Spinal cord (tissue), 10 donors: ENCODE results near the gene ZHX3. TPM values are rescaled to one million over a fixed set of nuclear protein-coding genes. Genes with fewer than 3 reads are reported as not detected.
A peak's percentile ranks its signal among the peaks of the same experiment; 100 is the strongest.

ENCODE experiments used
- DNase-seq, 6 donors: peaks; one replicate each; pipeline versions ENCODE4 v3.0.0 to v3.0.0-alpha.2; 2013 to 2015; ENCODE audit warnings: low spot score in 6 of 6, low read depth in 4 of 6
- H3K27ac ChIP-seq: one replicate; pipeline ENCODE4 v1.5.1; 2013; ENCODE audit warnings: low read depth, low read length, control low read depth
- H3K27me3 ChIP-seq: one replicate; pipeline ENCODE4 v1.6.1; 2013; ENCODE audit warnings: low read length; ENCODE audit not compliant: control insufficient read depth, insufficient read depth
- H3K36me3 ChIP-seq: one replicate; pipeline ENCODE4 v1.6.1; 2013; ENCODE audit warnings: low read length; ENCODE audit not compliant: control insufficient read depth, insufficient read depth
- H3K4me1 ChIP-seq: one replicate; pipeline ENCODE4 v1.6.1; 2013; ENCODE audit warnings: low read length; ENCODE audit not compliant: control insufficient read depth, insufficient read depth
- H3K4me3 ChIP-seq: one replicate; pipeline ENCODE4 v1.5.1; 2013; ENCODE audit warnings: low read depth, low read length, control low read depth
- H3K9me3 ChIP-seq: one replicate; pipeline ENCODE4 v1.6.1; 2013; ENCODE audit warnings: low read length; ENCODE audit not compliant: control insufficient read depth, insufficient read depth
- WGBS: methylation state at CpG from one replicate; pipeline ENCODE4 v1.1.5; 2013; ENCODE audit warnings: missing lambda C conversion rate; ENCODE audit not compliant: insufficient coverage; 5-methylcytosine and 5-hydroxymethylcytosine counted together
- polyA plus RNA-seq, 2 donors: library from polyadenylated mRNA; unstranded; fragments of 120-200 nt; gene quantifications; one replicate each; pipeline ENCODE4 v1.2.1, GENCODE V29; 2013; ENCODE audit not compliant: insufficient read length in 2 of 2
- total RNA-seq, 2 donors: library from RNA; depleted of rRNA in 1 of 2; stranded (reverse); fragments of 120-200 nt in 1 of 2; fragments of >200 nt in 1 of 2; gene quantifications; one replicate each; pipeline versions ENCODE4 v1.2.3 to v1.2.4, GENCODE V29; 2013 to 2014
- donor health status: healthy.

Gene ZHX3
- total and polyA plus RNA-seq, 4 donors = 28.5 to 36.3 (median 31.0) TPM

- Histone ChIP-seq H3K9me3 (no peaks in the 10 kb centered on the region), H3K4me1 (peaks cover 49% of the 10 kb centered on the region), H3K4me3 (no peak overlapping the region), H3K27me3 (no peaks in the 10 kb centered on the region), H3K27ac (no peak overlapping the region), H3K36me3 (peaks cover 36% of the 10 kb centered on the region)
- no peak for DNase-seq
- 76% methylated on average over 5 of the region's 8 CpGs for WGBS
Observed at GRCh38 chr20:41154436-41155176, 162.9 kb downstream of the ZHX3 start.

GRCh38 chr20:41152108-41152757, 165.3 kb downstream of the ZHX3 start:
- peak overlapping the region; percentile 22 for H3K27ac ChIP-seq
- no peak for DNase-seq
- H3K36me3 ChIP-seq = peaks cover 29% of the 10 kb centered on the region
- H3K9me3 ChIP-seq = no peaks in the 10 kb centered on the region
- H3K4me1 ChIP-seq = peaks cover 55% of the 10 kb centered on the region
- 44% methylated on average over 4 of the region's 5 CpGs for WGBS
- H3K27me3 ChIP-seq = no peaks in the 10 kb centered on the region
- H3K4me3 ChIP-seq = no peak overlapping the region

- Histone ChIP-seq H3K9me3 (no peaks in the 10 kb centered on the region), H3K36me3 (peaks cover 27% of the 10 kb centered on the region), H3K4me1 (peaks cover 62% of the 10 kb centered on the region), H3K27ac (peak overlapping the region; percentile 16), H3K27me3 (no peaks in the 10 kb centered on the region), H3K4me3 (no peak overlapping the region)
- 100% methylated on average over 1 of the region's 5 CpGs for WGBS
- DNase-seq = no peak
Observed at GRCh38 chr20:41151134-41151869, 166.2 kb downstream of the ZHX3 start.

- peak overlapping the region; percentile 16 for H3K27ac ChIP-seq
- H3K27me3 ChIP-seq = no peaks in the 10 kb centered on the region
- no peak overlapping the region for H3K4me3 ChIP-seq
- no peaks in the 10 kb centered on the region for H3K9me3 ChIP-seq
- peaks cover 63% of the 10 kb centered on the region for H3K4me1 ChIP-seq
- no peak for DNase-seq
- H3K36me3 ChIP-seq = peaks cover 25% of the 10 kb centered on the region
- 57% methylated on average over 1 of the region's 3 CpGs for WGBS
Observed at GRCh38 chr20:41150664-41151063, 166.9 kb downstream of the ZHX3 start.

- no peak for DNase-seq
- peaks cover 12% of the 10 kb centered on the region for H3K36me3 ChIP-seq
- peaks cover 57% of the 10 kb centered on the region for H3K4me1 ChIP-seq
- no peak overlapping the region for H3K27ac ChIP-seq
- no peaks in the 10 kb centered on the region for H3K27me3 ChIP-seq
- WGBS = 86% methylated on average over 1 of the region's 5 CpGs
- no peaks in the 10 kb centered on the region for H3K9me3 ChIP-seq
- H3K4me3 ChIP-seq = no peak overlapping the region
Observed at GRCh38 chr20:41148942-41149341, 168.6 kb downstream of the ZHX3 start.

- Histone ChIP-seq H3K36me3 (peaks cover 5% of the 10 kb centered on the region), H3K4me1 (peaks cover 58% of the 10 kb centered on the region), H3K27ac (no peak overlapping the region), H3K4me3 (no peak overlapping the region), H3K27me3 (no peaks in the 10 kb centered on the region), H3K9me3 (no peaks in the 10 kb centered on the region)
- peak in 2 of 6 donors; percentile 35 to 68 for DNase-seq
- WGBS = 74% methylated on average over 7 of the region's 8 CpGs
Observed at GRCh38 chr20:41147767-41148191, 169.8 kb downstream of the ZHX3 start.

GRCh38 chr20:41145821-41146620, 171.5 kb downstream of the ZHX3 start:
- H3K27ac ChIP-seq = peak overlapping the region; percentile 69
- H3K4me3 ChIP-seq = no peak overlapping the region
- H3K9me3 ChIP-seq = no peaks in the 10 kb centered on the region
- peaks cover 64% of the 10 kb centered on the region for H3K4me1 ChIP-seq
- peak in 3 of 6 donors; percentile 21 to 73 (median 33) for DNase-seq
- peaks cover 4% of the 10 kb centered on the region for H3K36me3 ChIP-seq
- no peaks in the 10 kb centered on the region for H3K27me3 ChIP-seq
- whole genome bisulfite sequencing = 60% methylated on average over 10 of the region's 12 CpGs

GRCh38 chr20:41145317-41145716, 172.2 kb downstream of the ZHX3 start:
- WGBS = no CpG with 5 or more reads among the region's 2 CpGs
- no peak for DNase-seq
- no peaks in the 10 kb centered on the region for H3K9me3 ChIP-seq
- peak overlapping the region; percentile 69 for H3K27ac ChIP-seq
- no peak overlapping the region for H3K4me3 ChIP-seq
- no peaks in the 10 kb centered on the region for H3K27me3 ChIP-seq
- peaks cover 4% of the 10 kb centered on the region for H3K36me3 ChIP-seq
- H3K4me1 ChIP-seq = peaks cover 71% of the 10 kb centered on the region

GRCh38 chr20:41143354-41143753, 174.2 kb downstream of the ZHX3 start:
- Histone ChIP-seq H3K36me3 (peaks cover 4% of the 10 kb centered on the region), H3K4me3 (no peak overlapping the region), H3K9me3 (no peaks in the 10 kb centered on the region), H3K27me3 (no peaks in the 10 kb centered on the region), H3K4me1 (peaks cover 74% of the 10 kb centered on the region), H3K27ac (peak overlapping the region; percentile 19)
- no peak for DNase-seq
- WGBS = 89% methylated on average over 2 of the region's 2 CpGs
